Psoas muscle (tissue), 8 donors: Measurements from ENCODE around the gene FXN. TPM values are rescaled to one million over a fixed set of nuclear protein-coding genes. Genes with fewer than 3 reads are reported as not detected.

Experiments
- ATAC-seq, 4 donors: fragments of 200-7000 bp; cut with Tn5 transposase; one replicate each; pipeline ENCODE4 v1.9.1; 2020; ENCODE audit warnings: moderate library complexity in 3 of 4, mild to moderate bottlenecking in 2 of 4
- DNase-seq, 2 donors: peaks; one replicate each; pipeline ENCODE4 v3.0.0-alpha.2; 2020
- H3K27ac ChIP-seq: fragments of 200-600 bp; one replicate; pipeline ENCODE4 v1.8.0; 2022
- H3K27me3 ChIP-seq, 3 donors: fragments of 200-600 bp in 1 of 3; one replicate each; pipeline versions ENCODE4 v1.6.1 to v1.8.0; 2013 to 2022; ENCODE audit warnings: low read length in 2 of 3, mild to moderate bottlenecking in 2 of 3, moderate library complexity in 1 of 3; ENCODE audit not compliant: insufficient read depth in 3 of 3
- H3K36me3 ChIP-seq, 2 donors: fragments of 200-600 bp in 1 of 2; one replicate each; pipeline versions ENCODE4 v1.6.1 to v1.8.0; 2013 to 2022; ENCODE audit warnings: low read depth in 1 of 2, mild to moderate bottlenecking in 1 of 2, moderate library complexity in 1 of 2; ENCODE audit not compliant: insufficient read depth in 1 of 2
- H3K4me1 ChIP-seq: fragments of 200-600 bp; one replicate; pipeline ENCODE4 v1.8.0; 2022
- H3K4me3 ChIP-seq: fragments of 200-600 bp; one replicate; pipeline ENCODE4 v1.8.0; 2022; ENCODE audit warnings: mild to moderate bottlenecking
- H3K9me3 ChIP-seq: fragments of 200-600 bp; one replicate; pipeline ENCODE4 v1.8.0; 2022
- CTCF ChIP-seq: fragments of 200-600 bp; IDR thresholded peaks from one replicate; pipeline ENCODE4 v1.8.0; 2022; ENCODE audit warnings: antibody characterized with exemption
- WGBS, 3 donors: extraction: QIAGEN DNeasy Blood & Tissue Kit; methylation state at CpG; one replicate each; pipeline versions ENCODE4 v1.1.6 to v1.1.7; 2013; 5-methylcytosine and 5-hydroxymethylcytosine counted together
- intact Hi-C, 2 donors: fragments of 100-400 bp; cut with DNase I; formaldehyde crosslinking; loops; one replicate each; pipeline versions ENCODE4 v1.11.0 to v1.14.2; 2022
- polyA plus RNA-seq, 3 donors: library from polyadenylated mRNA; stranded (reverse); fragments of 200-250 nt; gene quantifications; one replicate each; pipeline ENCODE4 v1.2.3, GENCODE V29; 2013
- total RNA-seq, 4 donors: library from RNA; stranded (reverse); fragmentation: NEBNext Ultra II Directional in 2 of 4; extraction: Animal tissue kit (Norgen Biotek cat#: 25700) in 2 of 4; gene quantifications; one replicate each; pipeline versions ENCODE4 v1.2.1 to v1.2.4, GENCODE V29; 2021 to 2023
- donor health status: healthy with polysubstance abuse.
- donor health status: DM: no; HTN: no; CAD: no; lungs with moderate emphysema.
- donor health status: Bipolar disorder and iron deficiency.
- donor health status: healthy.
- donor health status: DM: yes; HTN: yes; CAD: no.
- donor health status: DM: no; HTN: no; CAD: no.
- donor health status: DM: no; HTN: no; CAD: no.
- donor health status: DM: yes; HTN: yes; CAD: no.

FXN gene
- total and polyA plus RNA-seq, 7 donors = 10.4 to 25.0 (median 19.0) TPM

GRCh38 chr9:69018737-69019136 is 16.8 kb upstream of the FXN start:
- no peak overlapping the region for H3K4me3 ChIP-seq
- intact Hi-C loops = no loop called here
- H3K9me3 ChIP-seq = no peaks in the 10 kb centered on the region
- H3K4me1 ChIP-seq = no peaks in the 10 kb centered on the region
- no peak overlapping the region for H3K27ac ChIP-seq
- no peak for TF ChIP-seq CTCF
- DNase-seq (no peak), ATAC-seq (no peak)
- H3K36me3 ChIP-seq = no peaks in the 10 kb centered on the region
- no peaks in the 10 kb centered on the region for H3K27me3 ChIP-seq
- WGBS, 3 donors = 74 to 76% (median 75%) methylated on average over 5 of the region's 5 CpGs

DNA sequence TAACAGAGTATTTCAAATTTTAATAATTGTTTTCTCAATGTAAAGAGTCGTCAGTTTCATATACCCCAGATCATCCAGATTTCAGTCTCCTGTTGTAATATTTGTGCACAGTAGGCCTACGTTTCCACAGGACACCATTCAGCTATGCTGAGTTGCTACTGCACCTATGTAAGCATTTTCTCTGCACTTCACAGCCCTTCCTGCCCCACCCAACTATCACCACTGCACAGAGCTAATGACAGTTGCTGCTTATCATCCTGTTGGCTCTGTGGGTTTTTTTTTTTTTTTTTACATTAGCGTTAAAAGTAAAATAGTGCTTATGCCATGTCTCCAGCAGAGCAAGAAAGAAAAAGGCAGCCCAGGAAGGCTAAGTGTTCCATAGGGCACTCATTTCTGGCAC is 15.7 kb upstream of the FXN start:
- Histone ChIP-seq H3K27ac (no peak overlapping the region), H3K4me1 (no peaks in the 10 kb centered on the region), H3K27me3 (peaks cover 0 to 1% (median 0%) of the 10 kb centered on the region in 3 donors), H3K36me3 (no peaks in the 10 kb centered on the region), H3K9me3 (no peaks in the 10 kb centered on the region), H3K4me3 (no peak overlapping the region)
- no peak for TF ChIP-seq CTCF
- intact Hi-C loops = no loop called here
- 60 to 69% (median 68%) methylated on average over 3 of the region's 3 CpGs for WGBS, 3 donors
- DNase-seq (no peak), ATAC-seq (no peak)

DNA sequence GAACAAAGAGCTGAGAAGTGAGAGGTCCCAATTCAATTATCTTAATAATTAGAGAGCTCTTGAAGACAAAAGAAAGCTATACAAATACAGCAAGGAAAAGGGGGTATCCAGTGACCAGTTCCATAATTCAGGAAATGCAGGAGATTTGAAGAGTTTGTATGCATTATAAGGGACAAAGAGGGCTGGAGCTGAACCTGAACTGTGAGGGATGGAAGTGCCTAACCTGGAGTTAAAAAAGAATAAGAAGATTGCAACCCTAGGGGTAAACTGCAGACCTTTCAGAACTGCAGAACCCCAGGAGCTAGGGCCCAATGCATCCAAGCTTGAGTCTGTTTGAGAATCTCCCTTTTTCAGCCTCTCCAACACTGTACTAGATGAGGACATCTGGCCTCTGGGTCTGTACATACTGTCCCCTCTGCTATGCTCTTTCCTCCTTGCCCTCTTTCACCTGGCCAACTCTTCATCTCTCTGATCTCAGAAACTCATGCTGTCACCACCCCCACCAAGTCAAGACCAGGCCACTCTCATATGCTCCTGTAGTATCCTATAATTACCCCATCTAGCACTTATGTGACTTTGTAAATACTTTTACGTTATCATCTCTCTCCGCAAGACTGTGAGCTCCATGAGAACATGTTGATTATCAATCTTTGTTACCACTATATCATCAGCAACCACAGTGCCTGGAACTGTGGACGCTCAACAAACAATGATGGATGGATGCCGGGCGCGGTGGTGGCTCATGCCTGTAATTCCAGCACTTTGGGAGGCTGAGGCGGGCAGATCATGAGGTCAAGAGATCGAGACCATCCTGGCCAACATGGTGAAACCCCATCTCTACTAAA is 15.0 kb upstream of the FXN start:
- ATAC-seq = no peak
- intact Hi-C loops = no loop called here
- no peaks in the 10 kb centered on the region for H3K4me1 ChIP-seq
- no peak overlapping the region for H3K27ac ChIP-seq
- WGBS, 3 donors = 91 to 97% (median 97%) methylated on average over 7 to 8 of the region's 8 CpGs
- DNase-seq = no peak
- H3K27me3 ChIP-seq = peaks cover 0 to 1% (median 0%) of the 10 kb centered on the region in 3 donors
- TF ChIP-seq CTCF = no peak
- no peaks in the 10 kb centered on the region for H3K36me3 ChIP-seq
- H3K9me3 ChIP-seq = no peaks in the 10 kb centered on the region
- H3K4me3 ChIP-seq = no peak overlapping the region

DNA sequence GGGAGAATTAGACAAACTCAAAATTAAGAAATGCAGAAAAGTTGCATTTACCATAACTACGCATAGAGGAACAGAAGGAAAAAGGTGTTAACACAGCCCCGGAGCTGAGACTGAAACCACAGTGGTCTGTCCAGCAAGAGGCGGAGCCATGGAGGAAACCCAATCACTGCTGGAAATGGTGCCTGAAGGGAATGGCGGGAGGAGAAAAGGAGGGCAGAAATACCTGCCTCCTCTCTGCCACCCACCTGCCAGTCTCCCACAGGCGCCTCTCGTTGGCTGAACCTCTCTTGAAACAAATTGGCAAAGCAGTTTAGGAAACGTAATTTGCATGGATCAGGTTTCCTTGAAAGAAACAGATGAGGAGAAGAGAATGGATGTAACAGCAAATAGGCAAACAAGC is 11.9 kb upstream of the FXN start:
- no peak for TF ChIP-seq CTCF
- H3K4me1 ChIP-seq = no peaks in the 10 kb centered on the region
- DNase-seq (no peak), ATAC-seq (peak in 1 of 4 donors; percentile 37)
- peak overlapping the region; percentile 31 for H3K4me3 ChIP-seq
- intact Hi-C loops = no loop called here
- no peaks in the 10 kb centered on the region for H3K9me3 ChIP-seq
- no peak overlapping the region for H3K27ac ChIP-seq
- WGBS, 3 donors = 22 to 41% (median 32%) methylated on average over 7 of the region's 7 CpGs
- peaks cover 0 to 1% (median 0%) of the 10 kb centered on the region in 3 donors for H3K27me3 ChIP-seq
- H3K36me3 ChIP-seq = no peaks in the 10 kb centered on the region
